GM23338 (cell line): Measurements from ENCODE around the gene TSEN2.

Source experiments
- CTCF ChIP-seq, 2 experiments: fragments of 200-600 bp in 1 of 2; sonication (generic) in 1 of 2; conservative IDR thresholded peaks; 2 replicates each; pipeline versions ENCODE4 v1.5.1 to v1.6.1; 2016 to 2017; ENCODE audit warnings: antibody characterized with exemption in 2 of 2, low read depth in 2 of 2, mild to moderate bottlenecking in 2 of 2, moderate library complexity in 1 of 2
- ETS1 ChIP-seq: IDR thresholded peaks from 2 replicates; pipeline ENCODE4 v1.6.1; 2016; ENCODE audit warnings: antibody characterized with exemption
- EZH2phosphoT487 ChIP-seq: fragments of 200-600 bp; sonication (generic); IDR thresholded peaks from one replicate; pipeline ENCODE4 v1.8.1; 2018; ENCODE audit warnings: antibody characterized with exemption; ENCODE audit not compliant: unreplicated experiment
- POLR2AphosphoS5 ChIP-seq: IDR thresholded peaks from 2 replicates; pipeline ENCODE4 v1.6.1; 2016; ENCODE audit warnings: antibody characterized with exemption, low read depth

- TF ChIP-seq CTCF (conservative IDR thresholded peaks at IDR 0.05; ENCODE audit: low read depth in 2 of 2) (no peak), POLR2AphosphoS5 (no peak), EZH2phosphoT487 (no peak), ETS1 (no peak)
Observed at GRCh38 chr3:12489832-12490231, 5.6 kb downstream of the TSEN2 start.
